ENCODE measurements around the gene MLYCD.

MLYCD gene

GRCh38 chr16:83967091-83967490, 68.2 kb downstream of the MLYCD start:
- ChIA-PET POLR2A (no interaction called here), CTCF (interaction anchor here (0.7 kb wide), 1 partner anchor 87 kb away, joined by 4 read pairs; no protein-coding TSS in a partner anchor)
- Histone ChIP-seq H3K4me1 (ENCODE audit: control extremely low read depth in 1 of 4, control insufficient read depth in 4 of 4, insufficient read depth in 4 of 4, low read length in 3 of 4) (peaks cover 0 to 4% (median 0%) of the 10 kb centered on the region in 4 experiments), H3K27me3 (replicated peaks in 2 of 5; ENCODE audit: control insufficient read depth in 4 of 5, insufficient read depth in 5 of 5, low read length in 4 of 5) (peaks cover 0 to 49% (median 15%) of the 10 kb centered on the region in 5 experiments), H3K9me3 (ENCODE audit: control extremely low read depth in 1 of 5, control insufficient read depth in 4 of 5, insufficient read depth in 2 of 5, low read depth in 1 of 5, low read length in 4 of 5) (no peaks in the 10 kb centered on the region), H3K36me3 (ENCODE audit: control insufficient read depth in 4 of 4, insufficient read depth in 4 of 4, low read length in 3 of 4) (no peaks in the 10 kb centered on the region), H3K4me3 (ENCODE audit: control insufficient read depth in 1 of 7, extremely low read depth in 1 of 7, insufficient read depth in 4 of 7, low read depth in 2 of 7, low read length in 6 of 7) (no peak overlapping the region), H3K27ac (ENCODE audit: insufficient read depth in 1 of 2, low read depth in 1 of 2, low read length in 2 of 2, poor library complexity in 1 of 2, severe bottlenecking in 2 of 2) (no peak overlapping the region)
- 100% methylated on average over 1 of the region's 2 CpGs for WGBS (ENCODE audit: insufficient coverage)
- no peak for DNase-seq

GRCh38 chr16:83967838-83968305, 69.0 kb downstream of the MLYCD start, which contains the start of gene NECAB2:
Gene NECAB2, plus strand, starts transcription at chr16:83968244. Its CDS starts 405 bp downstream, at chr16:83968649.
- Histone ChIP-seq H3K36me3 (ENCODE audit: control insufficient read depth in 4 of 4, insufficient read depth in 4 of 4, low read length in 3 of 4) (no peaks in the 10 kb centered on the region), H3K27ac (ENCODE audit: insufficient read depth in 1 of 2, low read depth in 1 of 2, low read length in 2 of 2, poor library complexity in 1 of 2, severe bottlenecking in 2 of 2) (no peak within 1 kb of the TSS), H3K27me3 (replicated peaks in 2 of 5; ENCODE audit: control insufficient read depth in 4 of 5, insufficient read depth in 5 of 5, low read length in 4 of 5) (peaks cover 0 to 57% (median 18%) of the 10 kb centered on the region in 5 experiments), H3K4me3 (ENCODE audit: control insufficient read depth in 1 of 7, extremely low read depth in 1 of 7, insufficient read depth in 4 of 7, low read depth in 2 of 7, low read length in 6 of 7) (no peak within 1 kb of the TSS), H3K4me1 (ENCODE audit: control extremely low read depth in 1 of 4, control insufficient read depth in 4 of 4, insufficient read depth in 4 of 4, low read length in 3 of 4) (peaks cover 0 to 4% (median 0%) of the 10 kb centered on the region in 4 experiments), H3K9me3 (ENCODE audit: control extremely low read depth in 1 of 5, control insufficient read depth in 4 of 5, insufficient read depth in 2 of 5, low read depth in 1 of 5, low read length in 4 of 5) (no peaks in the 10 kb centered on the region)
- 17% methylated on average over 29 of the region's 35 CpGs for WGBS (ENCODE audit: insufficient coverage)
- CTCF ChIA-PET = no interaction called here
- POLR2A ChIA-PET = no interaction called here
- DNase-seq = peak; percentile 22 to 48 (median 41)

- no peaks in the 10 kb centered on the region for H3K9me3 ChIP-seq (ENCODE audit: control extremely low read depth in 1 of 5, control insufficient read depth in 4 of 5, insufficient read depth in 2 of 5, low read depth in 1 of 5, low read length in 4 of 5)
- H3K27ac ChIP-seq (ENCODE audit: insufficient read depth in 1 of 2, low read depth in 1 of 2, low read length in 2 of 2, poor library complexity in 1 of 2, severe bottlenecking in 2 of 2) = no peak overlapping the region
- H3K4me3 ChIP-seq (ENCODE audit: control insufficient read depth in 1 of 7, extremely low read depth in 1 of 7, insufficient read depth in 4 of 7, low read depth in 2 of 7, low read length in 6 of 7) = no peak overlapping the region
- no peaks in the 10 kb centered on the region for H3K36me3 ChIP-seq (ENCODE audit: control insufficient read depth in 4 of 4, insufficient read depth in 4 of 4, low read length in 3 of 4)
- ChIA-PET CTCF (no interaction called here), POLR2A (no interaction called here)
- DNase-seq = no peak
- peaks cover 0 to 62% (median 18%) of the 10 kb centered on the region in 5 experiments for H3K27me3 ChIP-seq (replicated peaks in 2 of 5; ENCODE audit: control insufficient read depth in 4 of 5, insufficient read depth in 5 of 5, low read length in 4 of 5)
- WGBS (ENCODE audit: insufficient coverage) = 3% methylated on average over 43 of the region's 87 CpGs
- H3K4me1 ChIP-seq (ENCODE audit: control extremely low read depth in 1 of 4, control insufficient read depth in 4 of 4, insufficient read depth in 4 of 4, low read length in 3 of 4) = peaks cover 0 to 4% (median 0%) of the 10 kb centered on the region in 4 experiments
These were observed 69.5 kb downstream of the MLYCD start for GRCh38 chr16:83968306-83968851.

GRCh38 chr16:83968891-83969649, 70.2 kb downstream of the MLYCD start:
- Histone ChIP-seq H3K27ac (ENCODE audit: insufficient read depth in 1 of 2, low read depth in 1 of 2, low read length in 2 of 2, poor library complexity in 1 of 2, severe bottlenecking in 2 of 2) (no peak overlapping the region), H3K9me3 (ENCODE audit: control extremely low read depth in 1 of 5, control insufficient read depth in 4 of 5, insufficient read depth in 2 of 5, low read depth in 1 of 5, low read length in 4 of 5) (no peaks in the 10 kb centered on the region), H3K4me3 (ENCODE audit: control insufficient read depth in 1 of 7, extremely low read depth in 1 of 7, insufficient read depth in 4 of 7, low read depth in 2 of 7, low read length in 6 of 7) (no peak overlapping the region), H3K36me3 (ENCODE audit: control insufficient read depth in 4 of 4, insufficient read depth in 4 of 4, low read length in 3 of 4) (no peaks in the 10 kb centered on the region), H3K4me1 (ENCODE audit: control extremely low read depth in 1 of 4, control insufficient read depth in 4 of 4, insufficient read depth in 4 of 4, low read length in 3 of 4) (peaks cover 0 to 4% (median 0%) of the 10 kb centered on the region in 4 experiments), H3K27me3 (replicated peaks in 2 of 5; ENCODE audit: control insufficient read depth in 4 of 5, insufficient read depth in 5 of 5, low read length in 4 of 5) (peaks cover 3 to 69% (median 20%) of the 10 kb centered on the region in 5 experiments)
- no peak for DNase-seq
- ChIA-PET CTCF (interaction anchor here (1.1 to 2.0 kb wide), 3 partner anchors 12 to 96 kb away, joined by 4 to 9 read pairs (median 6); no protein-coding TSS in a partner anchor), POLR2A (no interaction called here)
- WGBS (ENCODE audit: insufficient coverage) = 9% methylated on average over 42 of the region's 45 CpGs

- WGBS (ENCODE audit: insufficient coverage) = 51% methylated on average over 8 of the region's 18 CpGs
- Histone ChIP-seq H3K9me3 (ENCODE audit: control extremely low read depth in 1 of 5, control insufficient read depth in 4 of 5, insufficient read depth in 2 of 5, low read depth in 1 of 5, low read length in 4 of 5) (no peaks in the 10 kb centered on the region), H3K27ac (ENCODE audit: insufficient read depth in 1 of 2, low read depth in 1 of 2, low read length in 2 of 2, poor library complexity in 1 of 2, severe bottlenecking in 2 of 2) (no peak overlapping the region), H3K27me3 (replicated peaks in 2 of 5; ENCODE audit: control insufficient read depth in 4 of 5, insufficient read depth in 5 of 5, low read length in 4 of 5) (peaks cover 3 to 77% (median 20%) of the 10 kb centered on the region in 5 experiments), H3K4me3 (ENCODE audit: control insufficient read depth in 1 of 7, extremely low read depth in 1 of 7, insufficient read depth in 4 of 7, low read depth in 2 of 7, low read length in 6 of 7) (no peak overlapping the region), H3K36me3 (ENCODE audit: control insufficient read depth in 4 of 4, insufficient read depth in 4 of 4, low read length in 3 of 4) (no peaks in the 10 kb centered on the region), H3K4me1 (ENCODE audit: control extremely low read depth in 1 of 4, control insufficient read depth in 4 of 4, insufficient read depth in 4 of 4, low read length in 3 of 4) (peaks cover 0 to 4% (median 0%) of the 10 kb centered on the region in 4 experiments)
- no peak for DNase-seq
- CTCF ChIA-PET = interaction anchor here (1.1 to 2.0 kb wide), 3 partner anchors 13 to 96 kb away, joined by 4 to 9 read pairs (median 6); no protein-coding TSS in a partner anchor
- POLR2A ChIA-PET = no interaction called here
These were observed 71.0 kb downstream of the MLYCD start for GRCh38 chr16:83969771-83970429.

DNA sequence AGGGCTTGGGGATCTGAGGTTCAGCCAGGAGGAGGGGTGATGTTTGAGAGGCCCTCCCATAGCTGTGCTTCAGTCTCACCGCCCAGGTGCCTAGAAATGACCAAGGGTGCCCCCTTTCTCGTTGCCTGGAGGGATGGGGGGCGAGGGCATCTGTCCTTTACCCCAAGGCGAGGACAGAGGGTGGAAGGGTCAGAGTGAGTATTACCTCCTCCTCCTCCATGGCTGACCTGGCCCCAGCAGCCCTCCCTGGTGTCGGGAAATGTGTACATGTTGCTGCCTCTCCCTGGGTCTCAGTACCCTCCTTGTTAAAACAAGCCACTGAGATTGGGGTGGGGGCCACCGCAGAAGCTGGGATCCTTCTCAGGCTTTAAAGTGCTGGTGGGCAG, 71.5 kb downstream of the MLYCD start:
- Histone ChIP-seq H3K27ac (ENCODE audit: insufficient read depth in 1 of 2, low read depth in 1 of 2, low read length in 2 of 2, poor library complexity in 1 of 2, severe bottlenecking in 2 of 2) (no peak overlapping the region), H3K4me3 (ENCODE audit: control insufficient read depth in 1 of 7, extremely low read depth in 1 of 7, insufficient read depth in 4 of 7, low read depth in 2 of 7, low read length in 6 of 7) (no peak overlapping the region), H3K4me1 (ENCODE audit: control extremely low read depth in 1 of 4, control insufficient read depth in 4 of 4, insufficient read depth in 4 of 4, low read length in 3 of 4) (peaks cover 0 to 4% (median 0%) of the 10 kb centered on the region in 4 experiments), H3K9me3 (ENCODE audit: control extremely low read depth in 1 of 5, control insufficient read depth in 4 of 5, insufficient read depth in 2 of 5, low read depth in 1 of 5, low read length in 4 of 5) (no peaks in the 10 kb centered on the region), H3K36me3 (ENCODE audit: control insufficient read depth in 4 of 4, insufficient read depth in 4 of 4, low read length in 3 of 4) (no peaks in the 10 kb centered on the region), H3K27me3 (replicated peaks in 2 of 5; ENCODE audit: control insufficient read depth in 4 of 5, insufficient read depth in 5 of 5, low read length in 4 of 5) (peaks cover 3 to 82% (median 20%) of the 10 kb centered on the region in 5 experiments)
- ChIA-PET POLR2A (no interaction called here), CTCF (interaction anchor here (1.0 to 2.0 kb wide), 4 partner anchors 14 to 359 kb away, joined by 3 to 9 read pairs (median 5); no protein-coding TSS in a partner anchor)
- DNase-seq = no peak
- 64% methylated on average over 4 of the region's 6 CpGs for WGBS (ENCODE audit: insufficient coverage)
